Stimulated activated naive CD8-positive, alpha-beta T cell treated with anti-CD3 and anti-CD28 coated beads, Interleukin-15, Interleukin-2, amounts not matched to agents 100 ng/mL and 50 ng/mL, for 24 hours (primary cell): ENCODE results near the gene ROBO1.

Source experiments
- H3K27ac Mint-ChIP-seq: one replicate; pipeline ENCODE4 v1.8.0; 2021; ENCODE audit warnings: mild to moderate bottlenecking, mixed read lengths
- H3K27me3 Mint-ChIP-seq: one replicate; pipeline ENCODE4 v1.8.0; 2021; ENCODE audit warnings: mixed read lengths
- H3K36me3 Mint-ChIP-seq: one replicate; pipeline ENCODE4 v1.8.0; 2021; ENCODE audit warnings: low read depth, mixed read lengths
- H3K4me1 Mint-ChIP-seq: one replicate; pipeline ENCODE4 v1.8.0; 2021; ENCODE audit warnings: low read depth, mixed read lengths
- H3K4me3 Mint-ChIP-seq: one replicate; pipeline ENCODE4 v1.8.0; 2021; ENCODE audit warnings: mild to moderate bottlenecking, mixed read lengths
- H3K9me3 Mint-ChIP-seq: one replicate; pipeline ENCODE4 v1.8.0; 2021; ENCODE audit warnings: mixed read lengths

Gene ROBO1

GRCh38 chr3:79016587-79017376 lies 751.0 kb downstream of the ROBO1 start:
- no peaks in the 10 kb centered on the region for H3K36me3 Mint-ChIP-seq
- H3K9me3 Mint-ChIP-seq: peaks cover 5% of the 10 kb centered on the region
- H3K4me3 Mint-ChIP-seq: no peak overlapping the region
- peaks cover 5% of the 10 kb centered on the region for H3K4me1 Mint-ChIP-seq
- H3K27me3 Mint-ChIP-seq: peaks cover 18% of the 10 kb centered on the region
- H3K27ac Mint-ChIP-seq: no peak overlapping the region

- Mint-ChIP-seq H3K36me3 (no peaks in the 10 kb centered on the region), H3K27me3 (peaks cover 16% of the 10 kb centered on the region), H3K4me3 (no peak overlapping the region)
Observed at GRCh38 chr3:79015854-79016253, 751.9 kb downstream of the ROBO1 start.

GRCh38 chr3:79012946-79013362 lies 754.8 kb downstream of the ROBO1 start:
- H3K27ac Mint-ChIP-seq: no peak overlapping the region
- no peak overlapping the region for H3K4me3 Mint-ChIP-seq
- peaks cover 6% of the 10 kb centered on the region for H3K27me3 Mint-ChIP-seq
- no peaks in the 10 kb centered on the region for H3K4me1 Mint-ChIP-seq
- no peaks in the 10 kb centered on the region for H3K36me3 Mint-ChIP-seq
- peaks cover 7% of the 10 kb centered on the region for H3K9me3 Mint-ChIP-seq

More at GRCh38 chr3:79015854-79016253, 751.9 kb downstream of the ROBO1 start:
- peaks cover 5% of the 10 kb centered on the region for H3K4me1 Mint-ChIP-seq
- no peak overlapping the region for H3K27ac Mint-ChIP-seq
- peaks cover 5% of the 10 kb centered on the region for H3K9me3 Mint-ChIP-seq

GRCh38 chr3:79012530-79012913 lies 755.3 kb downstream of the ROBO1 start:
- Mint-ChIP-seq H3K4me3 (no peak overlapping the region), H3K9me3 (peaks cover 8% of the 10 kb centered on the region), H3K36me3 (no peaks in the 10 kb centered on the region), H3K27me3 (peaks cover 6% of the 10 kb centered on the region), H3K4me1 (no peaks in the 10 kb centered on the region), H3K27ac (no peak overlapping the region)

GRCh38 chr3:79011821-79012529 lies 755.8 kb downstream of the ROBO1 start:
- H3K36me3 Mint-ChIP-seq: no peaks in the 10 kb centered on the region
- H3K4me3 Mint-ChIP-seq: no peak overlapping the region
- H3K9me3 Mint-ChIP-seq: peaks cover 8% of the 10 kb centered on the region
- H3K4me1 Mint-ChIP-seq: no peaks in the 10 kb centered on the region
- H3K27me3 Mint-ChIP-seq: peaks cover 6% of the 10 kb centered on the region
- no peak overlapping the region for H3K27ac Mint-ChIP-seq

GRCh38 chr3:79009861-79010260 lies 757.9 kb downstream of the ROBO1 start:
- no peaks in the 10 kb centered on the region for H3K27me3 Mint-ChIP-seq
- H3K4me1 Mint-ChIP-seq: no peaks in the 10 kb centered on the region
- H3K4me3 Mint-ChIP-seq: no peak overlapping the region
- H3K27ac Mint-ChIP-seq: no peak overlapping the region
- H3K36me3 Mint-ChIP-seq: no peaks in the 10 kb centered on the region
- H3K9me3 Mint-ChIP-seq: peaks cover 8% of the 10 kb centered on the region

GRCh38 chr3:79006077-79006476 lies 761.7 kb downstream of the ROBO1 start:
- Mint-ChIP-seq H3K9me3 (peaks cover 4% of the 10 kb centered on the region), H3K36me3 (no peaks in the 10 kb centered on the region), H3K27me3 (no peaks in the 10 kb centered on the region), H3K27ac (no peak overlapping the region), H3K4me3 (no peak overlapping the region), H3K4me1 (no peaks in the 10 kb centered on the region)

- Mint-ChIP-seq H3K4me3 (no peak overlapping the region), H3K9me3 (peaks cover 4% of the 10 kb centered on the region), H3K27ac (no peak overlapping the region), H3K27me3 (no peaks in the 10 kb centered on the region), H3K36me3 (no peaks in the 10 kb centered on the region), H3K4me1 (no peaks in the 10 kb centered on the region)
Observed at GRCh38 chr3:79005084-79005483, 762.7 kb downstream of the ROBO1 start.

- no peaks in the 10 kb centered on the region for H3K27me3 Mint-ChIP-seq
Observed at GRCh38 chr3:79003994-79004393, 763.8 kb downstream of the ROBO1 start.

GRCh38 chr3:79002465-79003372 lies 765.1 kb downstream of the ROBO1 start:
- Mint-ChIP-seq H3K4me1 (no peaks in the 10 kb centered on the region), H3K9me3 (peaks cover 3% of the 10 kb centered on the region), H3K27me3 (no peaks in the 10 kb centered on the region), H3K4me3 (no peak overlapping the region), H3K36me3 (no peaks in the 10 kb centered on the region), H3K27ac (no peak overlapping the region)

More at GRCh38 chr3:79003994-79004393, 763.8 kb downstream of the ROBO1 start:
- peaks cover 7% of the 10 kb centered on the region for H3K9me3 Mint-ChIP-seq
- no peak overlapping the region for H3K27ac Mint-ChIP-seq
- H3K4me3 Mint-ChIP-seq: no peak overlapping the region
- no peaks in the 10 kb centered on the region for H3K4me1 Mint-ChIP-seq
- no peaks in the 10 kb centered on the region for H3K36me3 Mint-ChIP-seq

- H3K27me3 Mint-ChIP-seq: no peaks in the 10 kb centered on the region
- H3K9me3 Mint-ChIP-seq: peaks cover 10% of the 10 kb centered on the region
- H3K4me3 Mint-ChIP-seq: no peak overlapping the region
- H3K27ac Mint-ChIP-seq: no peak overlapping the region
- H3K4me1 Mint-ChIP-seq: no peaks in the 10 kb centered on the region
- no peaks in the 10 kb centered on the region for H3K36me3 Mint-ChIP-seq
Observed at GRCh38 chr3:79001255-79001654, 766.5 kb downstream of the ROBO1 start.

- H3K27ac Mint-ChIP-seq: no peak overlapping the region
- no peaks in the 10 kb centered on the region for H3K27me3 Mint-ChIP-seq
- H3K9me3 Mint-ChIP-seq: peaks cover 17% of the 10 kb centered on the region
- no peaks in the 10 kb centered on the region for H3K36me3 Mint-ChIP-seq
- H3K4me3 Mint-ChIP-seq: no peak overlapping the region
- H3K4me1 Mint-ChIP-seq: no peaks in the 10 kb centered on the region
Observed at GRCh38 chr3:78999139-78999538, 768.7 kb downstream of the ROBO1 start.

- H3K4me3 Mint-ChIP-seq: no peak overlapping the region
- H3K36me3 Mint-ChIP-seq: no peaks in the 10 kb centered on the region
- H3K9me3 Mint-ChIP-seq: peaks cover 17% of the 10 kb centered on the region
- no peaks in the 10 kb centered on the region for H3K27me3 Mint-ChIP-seq
- no peak overlapping the region for H3K27ac Mint-ChIP-seq
- H3K4me1 Mint-ChIP-seq: no peaks in the 10 kb centered on the region
Observed at GRCh38 chr3:78995087-78995486, 772.7 kb downstream of the ROBO1 start.

GRCh38 chr3:78994174-78995027 lies 773.4 kb downstream of the ROBO1 start:
- Mint-ChIP-seq H3K27me3 (no peaks in the 10 kb centered on the region), H3K9me3 (peaks cover 17% of the 10 kb centered on the region), H3K27ac (no peak overlapping the region), H3K4me1 (no peaks in the 10 kb centered on the region), H3K36me3 (no peaks in the 10 kb centered on the region), H3K4me3 (no peak overlapping the region)
